ENCODE data around the gene ZC3H6.

The ZC3H6 gene, protein sequence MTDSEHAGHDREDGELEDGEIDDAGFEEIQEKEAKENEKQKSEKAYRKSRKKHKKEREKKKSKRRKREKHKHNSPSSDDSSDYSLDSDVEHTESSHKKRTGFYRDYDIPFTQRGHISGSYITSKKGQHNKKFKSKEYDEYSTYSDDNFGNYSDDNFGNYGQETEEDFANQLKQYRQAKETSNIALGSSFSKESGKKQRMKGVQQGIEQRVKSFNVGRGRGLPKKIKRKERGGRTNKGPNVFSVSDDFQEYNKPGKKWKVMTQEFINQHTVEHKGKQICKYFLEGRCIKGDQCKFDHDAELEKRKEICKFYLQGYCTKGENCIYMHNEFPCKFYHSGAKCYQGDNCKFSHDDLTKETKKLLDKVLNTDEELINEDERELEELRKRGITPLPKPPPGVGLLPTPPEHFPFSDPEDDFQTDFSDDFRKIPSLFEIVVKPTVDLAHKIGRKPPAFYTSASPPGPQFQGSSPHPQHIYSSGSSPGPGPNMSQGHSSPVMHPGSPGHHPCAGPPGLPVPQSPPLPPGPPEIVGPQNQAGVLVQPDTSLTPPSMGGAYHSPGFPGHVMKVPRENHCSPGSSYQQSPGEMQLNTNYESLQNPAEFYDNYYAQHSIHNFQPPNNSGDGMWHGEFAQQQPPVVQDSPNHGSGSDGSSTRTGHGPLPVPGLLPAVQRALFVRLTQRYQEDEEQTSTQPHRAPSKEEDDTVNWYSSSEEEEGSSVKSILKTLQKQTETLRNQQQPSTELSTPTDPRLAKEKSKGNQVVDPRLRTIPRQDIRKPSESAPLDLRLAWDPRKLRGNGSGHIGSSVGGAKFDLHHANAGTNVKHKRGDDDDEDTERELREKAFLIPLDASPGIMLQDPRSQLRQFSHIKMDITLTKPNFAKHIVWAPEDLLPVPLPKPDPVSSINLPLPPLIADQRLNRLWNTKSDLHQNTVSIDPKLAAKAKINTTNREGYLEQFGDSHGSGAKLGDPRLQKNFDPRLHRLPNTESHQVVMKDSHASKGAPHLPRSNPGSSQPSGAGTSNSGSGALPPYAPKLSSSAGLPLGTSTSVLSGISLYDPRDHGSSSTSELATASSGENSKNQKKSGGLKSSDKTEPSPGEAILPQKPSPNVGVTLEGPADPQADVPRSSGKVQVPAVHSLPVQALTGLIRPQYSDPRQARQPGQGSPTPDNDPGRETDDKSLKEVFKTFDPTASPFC

DNA sequence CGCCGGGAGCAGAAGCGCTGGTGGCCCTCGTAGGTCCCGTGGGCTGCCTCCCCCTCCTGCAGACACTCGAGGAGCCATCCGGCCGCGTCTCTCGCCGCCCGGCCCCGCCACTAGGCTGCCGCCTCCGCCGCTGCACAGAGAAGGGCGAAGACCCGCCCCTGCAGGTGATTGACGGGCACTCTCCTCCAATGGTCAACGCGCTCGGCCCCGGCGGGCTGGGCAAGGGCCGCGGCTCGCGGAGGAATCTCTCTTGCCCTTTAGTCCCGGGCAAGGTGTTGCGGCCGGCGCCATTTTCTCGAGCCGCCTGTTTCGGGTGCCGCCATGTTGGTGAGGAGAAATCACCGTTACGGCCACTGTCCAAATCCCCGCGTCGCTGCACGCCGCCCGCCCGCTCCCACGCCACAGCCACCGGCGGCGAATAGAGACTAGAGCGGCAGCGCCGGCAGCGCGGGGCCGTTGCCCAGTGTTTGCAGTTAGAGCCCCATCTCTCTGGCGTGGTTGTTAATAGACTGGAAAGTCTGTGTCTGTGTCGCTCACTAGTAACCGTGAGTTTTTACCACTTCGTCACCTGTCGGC, at the start of gene ZC3H6:
Gene ZC3H6 (plus strand): TSS at position 287 of the 576 bp plus-strand sequence. CDS start 398 bp downstream, outside the sequence.
- DNase-seq (ENCODE audit: insufficient read length, low spot score) (peak; percentile 80), FAIRE-seq (peak; percentile 98)

DNA sequence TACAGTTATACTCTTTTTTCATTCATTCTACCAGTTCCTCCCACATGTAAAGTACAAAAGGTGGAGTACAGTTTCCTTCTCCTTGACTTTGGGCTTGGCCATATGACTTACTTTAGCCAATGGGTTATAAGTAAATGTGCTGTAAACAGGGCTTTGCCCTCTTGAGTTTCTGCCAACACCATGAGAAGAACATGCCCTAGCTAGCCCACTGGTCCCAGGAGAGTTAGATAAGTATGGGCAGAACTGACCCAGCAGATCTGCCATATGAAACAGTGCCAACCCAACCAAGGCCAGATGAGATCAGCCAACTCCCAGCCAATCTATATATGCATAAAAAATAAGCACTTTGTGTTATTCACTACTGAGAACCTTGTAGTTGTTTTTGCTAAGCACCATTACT, 46.0 kb upstream of the ZC3H6 start:
- FAIRE-seq (no peak), DNase-seq (ENCODE audit: insufficient read length, low spot score) (no peak)

DNA sequence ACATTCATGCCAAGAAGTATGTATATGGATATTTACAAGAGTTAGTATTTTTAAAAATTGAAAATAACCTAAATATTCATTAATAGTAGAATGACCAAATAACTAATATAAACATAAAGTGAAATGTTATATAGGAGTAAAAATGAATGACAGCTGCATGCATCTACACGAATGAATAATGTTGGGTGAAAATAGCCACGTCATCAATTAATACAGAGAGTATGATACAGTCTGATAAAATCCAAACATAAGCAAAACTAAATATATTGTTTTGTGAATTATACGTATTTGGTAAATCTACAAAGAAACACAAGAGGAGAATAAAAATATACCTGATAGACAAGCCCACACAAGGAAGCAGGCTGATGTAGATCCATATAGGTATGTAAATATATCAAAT, 45.0 kb upstream of the ZC3H6 start:
- DNase-seq (ENCODE audit: insufficient read length, low spot score) (no peak), FAIRE-seq (no peak)

DNA sequence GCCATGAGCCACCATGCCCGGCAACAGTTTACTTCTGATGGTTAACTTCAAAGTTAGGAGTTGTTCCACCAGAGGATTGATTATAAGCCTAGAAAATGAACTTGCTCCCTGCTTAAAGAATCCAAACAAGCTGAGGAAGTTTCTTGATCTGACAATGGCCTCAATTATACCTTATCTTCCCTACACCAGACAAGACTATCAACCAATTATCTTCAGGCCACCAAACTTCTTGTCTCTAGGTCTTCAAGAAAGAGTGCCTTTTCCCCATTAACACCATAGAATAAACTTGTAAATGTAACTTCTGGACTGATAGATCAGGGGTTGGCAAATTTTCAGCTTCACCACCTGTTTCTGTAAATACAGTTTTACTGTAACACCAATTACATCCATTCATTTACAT, 35.5 kb upstream of the ZC3H6 start:
- FAIRE-seq (no peak), DNase-seq (ENCODE audit: insufficient read length, low spot score) (no peak)

DNA sequence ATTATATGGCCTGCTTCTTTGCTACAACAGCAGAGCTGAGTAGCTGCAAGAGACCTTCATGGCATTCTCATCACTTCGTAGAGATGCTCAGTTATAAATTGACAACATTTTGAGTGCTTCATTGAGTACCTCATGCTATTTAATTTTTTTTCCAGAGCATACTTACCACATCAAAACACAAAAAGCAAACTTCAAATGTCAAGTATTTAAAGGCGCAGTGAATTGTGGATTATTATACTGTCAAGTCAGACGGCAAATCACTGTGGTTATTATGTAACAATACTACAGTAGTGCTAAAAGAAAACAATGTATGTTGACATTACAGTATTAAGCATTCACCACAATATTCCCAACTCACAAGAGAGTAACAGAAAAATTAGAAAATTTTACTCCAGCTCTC, 33.0 kb upstream of the ZC3H6 start:
- no peak for DNase-seq (ENCODE audit: insufficient read length, low spot score)
- FAIRE-seq, result no peak

DNA sequence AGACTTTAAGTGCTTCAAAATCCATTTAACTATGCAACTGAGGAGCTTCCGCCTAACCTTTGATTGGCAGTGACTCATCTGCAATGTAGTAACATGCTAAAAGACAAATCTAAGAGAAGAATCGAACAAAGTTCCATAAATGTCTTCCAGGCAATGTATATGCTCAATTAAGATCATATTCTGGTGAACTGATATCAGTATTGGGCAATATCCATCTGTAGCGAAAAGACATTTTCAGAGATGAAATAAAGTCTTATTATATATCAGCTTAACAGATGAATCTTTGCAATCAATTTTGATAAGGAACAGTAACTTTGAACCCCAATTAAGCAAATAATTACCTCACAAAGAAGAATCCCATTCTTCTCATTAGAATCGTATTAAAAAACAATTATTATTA, 32.2 kb upstream of the ZC3H6 start:
- DNase-seq (ENCODE audit: insufficient read length, low spot score) (no peak), FAIRE-seq (no peak)

DNA sequence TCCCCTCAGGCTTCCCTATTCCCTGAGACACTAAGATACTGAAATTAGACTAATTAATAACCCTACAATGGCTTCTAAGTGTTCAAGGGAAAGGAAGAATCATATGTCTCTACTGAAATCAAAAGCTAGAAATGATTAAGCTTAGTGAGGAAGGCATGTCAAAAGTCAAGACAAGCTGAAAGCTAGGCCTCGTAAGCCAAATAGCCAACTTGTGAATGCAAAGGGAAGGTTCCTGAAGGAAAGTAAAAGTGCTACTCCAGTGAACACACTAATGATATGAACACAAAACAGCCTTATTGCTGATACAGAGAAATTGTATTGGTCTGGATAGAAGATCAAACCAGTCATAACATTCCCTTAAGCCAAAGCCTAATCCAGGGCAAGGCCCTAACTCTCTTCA, 30.5 kb upstream of the ZC3H6 start:
- DNase-seq (ENCODE audit: insufficient read length, low spot score) (no peak), FAIRE-seq (no peak)

DNA sequence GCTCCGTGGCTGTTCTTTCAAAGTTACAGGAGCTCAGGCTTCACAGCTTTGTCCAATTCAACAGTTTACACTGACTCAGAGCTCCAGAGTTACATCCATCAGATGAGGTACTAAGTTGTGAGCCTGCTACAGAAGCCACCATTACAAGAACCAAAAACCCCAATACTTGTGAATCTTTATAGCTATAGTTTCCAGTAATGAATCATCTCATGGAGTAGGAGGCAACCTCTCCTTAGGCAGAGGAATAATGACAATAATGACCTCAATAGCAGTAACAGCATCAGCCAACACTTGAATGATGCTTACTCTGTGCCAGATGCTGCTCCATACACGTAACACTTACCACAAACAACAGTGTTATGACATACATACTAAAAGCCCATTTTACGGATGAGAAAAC, 24.1 kb upstream of the ZC3H6 start:
- DNase-seq (ENCODE audit: insufficient read length, low spot score) (no peak), FAIRE-seq (no peak)

DNA sequence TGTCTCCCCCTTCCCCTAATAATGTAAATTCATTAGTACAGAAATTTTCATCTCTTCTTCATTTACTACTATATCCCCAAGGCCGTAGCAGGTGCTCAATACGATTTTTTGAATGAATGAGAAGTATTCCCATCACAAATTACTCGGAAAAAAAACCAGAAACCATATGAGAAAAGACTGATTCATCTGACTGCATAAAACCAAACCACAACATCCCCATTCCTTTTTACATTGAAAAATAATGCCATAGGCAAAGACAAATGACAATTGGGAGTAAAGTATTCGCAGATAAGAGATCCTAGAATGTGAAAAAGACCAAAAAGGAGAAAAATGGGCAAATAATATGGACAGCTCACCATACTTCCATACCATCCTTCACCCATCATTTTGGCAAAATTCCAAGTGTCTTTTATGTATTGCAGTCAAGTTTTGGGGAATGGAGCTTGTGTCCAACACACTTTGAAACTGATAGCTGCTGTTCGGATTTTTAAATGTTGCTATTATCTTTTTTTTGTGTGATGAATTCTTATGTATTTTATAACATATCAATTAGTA, 22.1 kb upstream of the ZC3H6 start:
- DNase-seq (ENCODE audit: insufficient read length, low spot score), result no peak

DNA sequence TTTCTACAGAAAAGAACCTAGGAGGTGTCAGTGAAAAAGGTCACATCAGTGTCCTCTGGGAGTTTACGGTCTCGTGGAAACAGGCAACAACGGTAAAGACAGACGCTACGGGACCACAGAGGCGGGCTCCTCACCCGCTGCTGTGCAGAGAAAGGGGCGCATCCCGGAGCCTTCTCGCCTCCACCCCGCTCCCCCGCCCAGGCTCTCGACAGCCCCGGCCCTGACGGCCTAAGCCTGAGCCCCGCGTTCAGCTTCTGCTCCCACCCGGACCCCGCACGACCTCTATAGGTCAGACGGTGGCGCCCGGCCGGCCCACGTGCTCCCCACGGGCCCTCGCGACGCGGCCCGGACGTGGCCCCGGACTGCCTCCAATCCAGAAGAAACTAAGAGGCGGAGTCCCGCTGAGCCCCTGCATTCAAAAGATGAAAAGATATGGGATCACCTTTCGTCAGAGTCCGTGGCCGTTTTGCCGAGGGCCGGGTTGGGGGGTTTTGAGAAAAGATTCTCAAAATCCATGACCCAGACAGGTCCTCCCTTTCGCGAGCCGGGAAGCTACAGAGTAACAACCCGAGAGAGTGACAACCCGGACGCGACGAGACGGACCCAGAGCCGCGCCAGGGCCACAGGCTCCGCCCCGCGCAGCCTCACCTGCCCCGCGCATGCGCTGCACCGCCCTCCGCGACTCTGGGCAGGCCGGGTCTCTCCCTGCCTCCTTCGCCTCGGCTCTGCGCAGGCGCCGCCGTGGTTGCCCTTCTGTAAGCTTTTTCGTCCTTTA, 20.7 kb upstream of the ZC3H6 start, which contains the start of gene ZC3H8:
Gene ZC3H8 (minus strand): TSS at position 577 of the 775 bp plus-strand sequence. CDS start 61 bp downstream, at position 516.
- peak; percentile 90 for FAIRE-seq
- peak; percentile 93 for DNase-seq (ENCODE audit: insufficient read length, low spot score)

More for the DNA sequence above, 22.1 kb upstream of the ZC3H6 start:
- peak; percentile 23 for FAIRE-seq

DNA sequence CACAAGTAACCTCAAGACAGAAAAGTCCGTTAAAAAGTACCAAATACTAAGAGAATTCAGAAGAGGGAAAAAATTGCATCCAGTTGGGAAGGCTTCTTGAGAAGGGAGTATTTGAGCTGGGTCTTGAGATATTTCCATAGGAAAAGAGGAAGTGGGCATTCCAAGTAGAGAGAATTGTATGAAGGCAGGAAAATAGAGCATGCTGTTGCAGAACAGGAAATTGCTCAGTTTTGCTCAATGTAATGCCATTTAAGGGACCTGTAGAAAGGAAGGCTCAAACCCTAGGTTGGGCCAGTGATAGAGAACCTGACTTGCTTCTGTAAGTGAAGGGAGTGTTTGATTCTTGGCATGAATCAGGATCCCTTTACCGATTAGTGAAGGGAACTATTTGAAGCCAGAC, 19.5 kb upstream of the ZC3H6 start:
- FAIRE-seq (no peak), DNase-seq (ENCODE audit: insufficient read length, low spot score) (no peak)

DNA sequence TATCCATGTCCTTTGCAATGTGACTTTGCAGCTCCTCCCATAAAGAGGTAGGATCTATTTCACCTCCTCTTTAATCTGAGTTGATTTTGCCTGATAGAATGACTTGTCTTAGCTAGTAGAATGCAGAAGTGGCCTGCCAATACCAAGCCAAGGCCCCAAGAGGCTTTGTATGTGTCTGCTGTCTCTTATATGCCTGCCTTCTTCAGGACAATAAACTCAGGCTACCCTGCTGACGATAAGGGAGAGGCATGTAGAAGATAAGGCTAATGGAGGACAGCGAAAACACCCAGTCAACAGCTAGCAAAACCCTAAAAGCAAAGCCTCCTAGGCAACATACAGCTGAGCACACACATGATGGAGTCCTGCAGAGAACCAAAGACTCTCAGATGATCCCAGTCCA, 18.7 kb upstream of the ZC3H6 start:
- FAIRE-seq (no peak), DNase-seq (ENCODE audit: insufficient read length, low spot score) (no peak)

DNA sequence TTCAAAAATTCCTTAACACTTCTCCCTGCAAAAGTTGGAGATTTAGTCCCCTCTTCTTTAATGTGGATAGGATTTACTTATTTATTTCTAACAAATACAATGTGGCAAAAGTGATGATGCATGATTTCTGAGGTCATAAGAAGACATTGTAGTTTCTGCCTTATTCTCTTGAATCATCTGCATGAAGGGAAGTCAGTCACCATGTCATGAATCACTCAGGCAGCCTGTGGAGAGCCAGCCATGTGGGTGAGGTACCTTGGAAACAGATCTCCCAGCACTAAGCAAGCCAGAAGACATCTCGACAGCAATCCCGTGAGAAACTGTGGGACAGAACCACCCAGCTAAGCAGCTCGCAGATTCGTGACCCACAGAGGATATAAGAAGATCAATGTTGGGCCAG, 17.8 kb upstream of the ZC3H6 start:
- FAIRE-seq (no peak), DNase-seq (ENCODE audit: insufficient read length, low spot score) (no peak)

DNA sequence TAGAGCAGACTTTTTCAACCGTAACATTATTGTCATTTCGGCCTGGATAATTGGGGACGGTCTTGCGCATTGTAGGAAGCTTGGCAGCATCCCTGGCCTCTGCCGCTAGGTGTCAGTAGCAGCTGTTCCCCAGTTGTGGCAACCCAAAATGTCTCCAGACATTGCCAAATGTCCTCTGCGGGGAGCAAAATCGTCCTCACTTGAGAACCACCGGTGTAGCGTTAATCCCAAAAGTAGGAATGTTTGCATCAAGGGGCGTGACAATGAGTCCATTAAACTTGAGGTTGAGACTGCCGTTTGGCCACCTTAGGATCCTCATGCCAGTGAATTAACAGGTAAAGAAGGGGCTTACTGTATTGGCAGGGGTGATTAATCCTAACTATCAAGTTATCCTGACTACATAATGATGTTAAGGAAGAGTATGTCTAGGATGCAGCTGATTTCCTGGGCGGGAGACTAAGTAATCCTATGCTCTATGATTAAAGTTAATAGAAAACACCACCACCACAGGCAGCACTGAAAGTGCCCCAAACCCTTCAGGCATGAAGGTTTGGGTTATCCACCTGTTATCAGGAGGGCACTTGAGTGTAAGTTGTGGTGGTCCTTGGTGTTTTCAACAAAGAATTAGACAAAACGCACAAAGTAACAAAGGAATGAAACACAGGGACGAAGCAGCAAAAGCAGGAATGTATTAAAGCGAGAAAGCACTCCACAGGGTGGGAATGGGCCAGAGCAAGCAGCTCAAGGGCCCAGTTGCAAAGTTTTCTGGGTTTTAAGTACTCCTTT, 15.7 kb upstream of the ZC3H6 start:
- peak; percentile 96 for FAIRE-seq
- peak; percentile 31 for DNase-seq (ENCODE audit: insufficient read length, low spot score)

DNA sequence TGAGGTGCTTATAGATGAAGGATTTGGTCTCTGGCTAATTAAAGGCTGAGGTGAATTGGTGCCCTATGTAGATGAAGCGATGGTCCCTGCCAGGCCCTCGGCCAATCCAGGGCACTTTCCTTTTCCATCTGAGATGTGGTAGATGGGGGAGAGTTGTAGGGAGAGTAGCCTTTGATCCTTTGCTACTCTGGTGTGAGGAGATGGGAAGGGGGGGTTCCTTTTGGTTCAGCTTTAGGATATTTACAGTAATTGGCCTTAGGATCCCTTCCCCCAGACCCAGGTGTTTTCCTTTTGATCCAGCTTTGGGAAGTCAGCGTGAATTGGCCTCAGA, 15.1 kb upstream of the ZC3H6 start:
- FAIRE-seq (no peak), DNase-seq (ENCODE audit: insufficient read length, low spot score) (no peak)

DNA sequence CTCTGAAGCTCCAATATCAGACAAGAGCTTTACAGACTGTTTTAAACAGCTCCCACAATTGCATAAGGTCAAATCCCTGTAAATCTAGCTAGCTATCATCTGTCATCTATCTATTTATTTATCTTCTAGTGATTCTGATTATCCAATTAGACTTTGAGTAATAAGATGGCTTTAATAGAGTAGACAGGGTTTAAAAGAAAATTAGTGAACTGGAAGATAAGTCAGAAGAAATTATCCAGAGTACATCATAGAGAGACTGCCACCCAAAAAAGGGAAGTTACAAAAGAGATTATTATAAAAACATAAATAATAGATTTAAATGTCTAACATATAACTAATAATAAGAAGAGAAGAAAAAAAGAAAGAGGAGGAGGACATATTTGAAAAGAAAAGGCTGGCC, 12.5 kb upstream of the ZC3H6 start:
- DNase-seq (ENCODE audit: insufficient read length, low spot score) (no peak), FAIRE-seq (no peak)

DNA sequence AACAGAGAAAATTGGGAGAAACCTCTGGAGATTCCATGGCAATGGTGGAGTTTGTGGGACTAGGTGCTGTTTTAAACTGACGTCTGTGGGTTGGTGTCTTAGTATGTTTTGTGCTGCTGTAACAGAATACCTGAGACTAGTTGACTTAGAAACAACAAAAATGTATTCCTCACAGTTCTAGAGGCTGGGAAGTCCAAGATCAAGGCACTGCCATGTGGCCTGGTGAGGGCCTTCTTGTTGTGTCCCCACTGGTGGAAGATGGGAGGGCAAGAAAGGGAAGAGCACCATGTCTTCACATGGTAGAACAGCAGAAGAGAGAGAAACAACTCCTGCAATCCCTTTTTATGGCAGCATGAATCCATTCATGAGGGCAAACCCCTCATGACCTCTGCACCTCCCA, 6.8 kb upstream of the ZC3H6 start:
- no peak for FAIRE-seq
- DNase-seq (ENCODE audit: insufficient read length, low spot score), result no peak

DNA sequence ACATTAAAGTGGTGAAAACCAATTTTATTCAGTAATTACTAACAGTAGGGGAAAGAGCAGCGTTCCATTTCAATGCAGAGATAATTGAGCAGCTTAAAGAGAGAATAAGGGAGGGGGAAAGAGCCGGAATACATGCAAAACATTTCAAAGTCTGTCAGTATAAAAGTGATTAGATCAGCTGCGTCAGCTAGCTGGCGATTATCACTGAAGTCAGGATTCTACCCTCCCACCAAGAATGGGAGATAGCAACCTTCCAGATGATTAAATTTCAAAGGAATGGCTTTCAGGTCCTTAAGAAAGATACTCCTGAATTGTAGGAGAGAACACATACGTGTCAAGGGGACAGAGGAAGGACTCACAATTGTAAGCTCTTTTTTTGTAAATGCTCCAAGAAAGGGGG, 2.7 kb upstream of the ZC3H6 start:
- FAIRE-seq, result no peak
- DNase-seq (ENCODE audit: insufficient read length, low spot score), result no peak

DNA sequence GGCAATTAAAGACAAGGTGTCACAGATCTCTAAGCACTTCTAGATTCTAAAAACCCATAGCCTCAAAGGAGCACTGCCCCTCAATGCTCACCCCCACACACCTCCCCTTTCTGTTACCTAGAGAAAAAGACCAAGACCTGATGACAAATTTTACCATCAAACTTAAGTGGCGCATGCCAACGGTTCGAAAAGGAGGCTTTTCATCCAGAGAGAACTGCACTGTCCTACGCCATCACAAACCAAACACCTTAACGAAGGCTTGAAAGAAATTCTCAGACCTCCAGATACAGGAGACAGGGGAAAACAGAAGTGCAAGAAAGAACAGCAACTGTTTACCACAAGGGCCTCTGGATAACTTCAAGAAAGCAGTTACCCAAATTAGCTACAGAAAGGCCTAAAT, 2.0 kb upstream of the ZC3H6 start:
- FAIRE-seq, result no peak
- no peak for DNase-seq (ENCODE audit: insufficient read length, low spot score)
